ENCODE measurements around the gene STK10.

GRCh38 chr5:172159016-172159415, 29.0 kb downstream of the STK10 start:
- TF ChIP-seq CTCF (IDR thresholded peaks at IDR 0.05) (no peak), POLR2A (IDR thresholded peaks at IDR 0.05) (no peak), POLR2AphosphoS5 (IDR thresholded peaks at IDR 0.05) (no peak)

All from breast epithelium (tissue), 3 donors.